Suprapubic skin (tissue), 3 donors: ENCODE measurements around the gene CALCB.

Experiments used
- POLR2A ChIP-seq, 2 donors: fragments of 450-650 bp; IDR thresholded peaks; one replicate each; pipeline ENCODE4 v1.6.1; 2017; ENCODE audit warnings: antibody characterized with exemption in 2 of 2, mild to moderate bottlenecking in 2 of 2, moderate library complexity in 2 of 2
- TF ChIP-seq, protein P1 (sequence below), 2 donors: fragments of 200-600 bp in 1 of 2; fragments of 450-650 bp in 1 of 2; sonication (generic) in 1 of 2; IDR thresholded peaks; one replicate each; pipeline ENCODE4 v1.5.1; 2016 to 2019; ENCODE audit warnings: antibody characterized with exemption in 2 of 2, mild to moderate bottlenecking in 1 of 2, moderate library complexity in 1 of 2

DNA sequence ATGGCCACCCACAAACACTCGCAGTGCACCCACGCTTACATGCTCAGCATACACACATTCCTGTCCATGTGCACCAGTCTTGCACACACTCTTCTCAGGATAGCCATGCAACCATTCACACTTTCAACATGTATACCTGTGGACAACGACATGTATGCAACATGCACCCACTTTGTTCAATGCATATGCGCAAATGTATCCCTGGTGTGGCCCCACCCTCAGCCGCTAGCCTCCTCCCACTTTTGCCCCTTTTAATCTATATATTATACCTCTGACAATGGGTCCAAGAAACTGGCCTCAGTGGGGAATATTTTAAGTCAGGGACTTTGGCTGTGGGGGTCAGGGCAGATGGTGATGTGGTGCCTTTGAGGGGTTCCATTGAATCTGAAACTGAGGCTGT lies 42.3 kb downstream of the CALCB start:
- TF ChIP-seq, protein P1, sequence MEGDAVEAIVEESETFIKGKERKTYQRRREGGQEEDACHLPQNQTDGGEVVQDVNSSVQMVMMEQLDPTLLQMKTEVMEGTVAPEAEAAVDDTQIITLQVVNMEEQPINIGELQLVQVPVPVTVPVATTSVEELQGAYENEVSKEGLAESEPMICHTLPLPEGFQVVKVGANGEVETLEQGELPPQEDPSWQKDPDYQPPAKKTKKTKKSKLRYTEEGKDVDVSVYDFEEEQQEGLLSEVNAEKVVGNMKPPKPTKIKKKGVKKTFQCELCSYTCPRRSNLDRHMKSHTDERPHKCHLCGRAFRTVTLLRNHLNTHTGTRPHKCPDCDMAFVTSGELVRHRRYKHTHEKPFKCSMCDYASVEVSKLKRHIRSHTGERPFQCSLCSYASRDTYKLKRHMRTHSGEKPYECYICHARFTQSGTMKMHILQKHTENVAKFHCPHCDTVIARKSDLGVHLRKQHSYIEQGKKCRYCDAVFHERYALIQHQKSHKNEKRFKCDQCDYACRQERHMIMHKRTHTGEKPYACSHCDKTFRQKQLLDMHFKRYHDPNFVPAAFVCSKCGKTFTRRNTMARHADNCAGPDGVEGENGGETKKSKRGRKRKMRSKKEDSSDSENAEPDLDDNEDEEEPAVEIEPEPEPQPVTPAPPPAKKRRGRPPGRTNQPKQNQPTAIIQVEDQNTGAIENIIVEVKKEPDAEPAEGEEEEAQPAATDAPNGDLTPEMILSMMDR (IDR thresholded peaks at IDR 0.05): no peak
- no peak for TF ChIP-seq POLR2A (IDR thresholded peaks at IDR 0.05)
